GM18868 (cell line): ENCODE measurements around the gene ABHD17A.
"Not testable (repeated sequence)": the region's sequence is repeated elsewhere in the genome, so short reads cannot be mapped to it uniquely, and the experiment has no call there.

ENCODE experiments used
- ATAC-seq: cut with Tn5 transposase; IDR thresholded peaks from one replicate; pipeline ENCODE4 v1.9.1; 2021; ENCODE audit warnings: mild to moderate bottlenecking, moderate library complexity; ENCODE audit not compliant: unreplicated experiment

ABHD17A gene

DNA sequence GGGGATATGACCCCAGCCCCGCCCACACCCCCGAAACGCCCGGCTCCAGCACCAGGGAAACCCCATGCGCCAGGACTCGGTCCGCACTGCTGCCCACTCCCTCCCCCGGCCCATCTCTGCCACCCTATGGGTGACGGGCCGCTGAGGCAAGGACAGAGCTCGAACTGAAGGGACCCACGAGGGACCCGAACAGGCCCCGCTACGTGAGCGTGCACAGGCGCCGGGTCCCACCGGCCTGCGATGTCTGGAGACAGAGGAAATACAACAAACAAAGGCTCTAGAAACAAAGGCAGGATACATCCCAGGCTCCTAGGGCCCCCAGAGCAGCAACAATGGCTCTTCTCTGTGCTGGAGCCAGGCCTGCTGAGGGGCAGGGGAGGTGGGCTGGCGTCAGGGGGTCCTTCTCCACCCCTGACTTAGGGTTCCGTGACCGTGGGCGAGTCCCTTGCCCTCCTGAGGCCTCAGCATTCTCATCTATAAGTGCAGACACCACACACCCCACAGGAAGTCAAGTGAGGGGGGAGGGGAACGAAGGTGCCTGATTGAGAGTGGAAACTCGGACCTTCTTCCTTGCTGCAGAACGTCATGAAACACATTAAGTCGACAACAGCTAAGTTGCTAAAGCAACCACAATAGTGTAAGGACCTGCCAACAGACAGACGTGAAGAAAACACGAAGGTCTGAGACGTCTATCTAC, 3.1 kb downstream of the ABHD17A start:
- no peak for ATAC-seq

DNA sequence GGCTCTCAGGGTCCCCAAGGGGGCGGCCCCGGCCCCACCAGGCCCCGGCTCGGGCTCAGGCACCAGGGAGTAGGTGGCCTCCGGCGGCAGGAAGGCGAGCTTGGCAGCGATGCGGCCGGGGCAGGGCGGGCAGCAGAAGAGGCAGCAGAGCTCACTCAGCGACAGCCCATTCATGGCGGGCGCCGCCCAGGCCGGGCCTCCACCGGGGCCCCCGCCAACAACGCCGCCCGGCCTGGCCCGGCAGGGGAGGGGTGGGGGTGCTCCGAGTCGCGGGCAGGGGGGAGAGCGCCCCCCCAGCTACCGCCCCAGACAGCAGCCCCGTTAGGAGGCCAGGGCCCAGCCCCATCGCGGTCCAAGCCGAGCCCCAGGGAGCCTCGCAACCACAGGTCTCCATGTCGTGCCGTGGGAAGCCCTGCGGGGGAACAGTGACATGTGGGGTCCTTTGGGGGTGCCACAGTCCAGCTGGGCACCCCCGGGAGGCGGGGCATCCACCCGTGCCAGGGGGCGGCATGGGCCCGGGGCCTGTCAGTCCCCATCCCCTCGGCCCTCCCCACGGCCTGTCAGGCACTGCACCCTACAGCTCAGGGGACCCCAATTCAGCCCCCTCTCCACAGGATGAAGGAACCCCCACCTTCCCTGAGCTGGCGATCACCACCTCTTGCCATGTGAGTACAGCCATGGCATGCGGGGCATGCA, 3.8 kb downstream of the ABHD17A start:
- ATAC-seq = not testable (repeated sequence)

DNA sequence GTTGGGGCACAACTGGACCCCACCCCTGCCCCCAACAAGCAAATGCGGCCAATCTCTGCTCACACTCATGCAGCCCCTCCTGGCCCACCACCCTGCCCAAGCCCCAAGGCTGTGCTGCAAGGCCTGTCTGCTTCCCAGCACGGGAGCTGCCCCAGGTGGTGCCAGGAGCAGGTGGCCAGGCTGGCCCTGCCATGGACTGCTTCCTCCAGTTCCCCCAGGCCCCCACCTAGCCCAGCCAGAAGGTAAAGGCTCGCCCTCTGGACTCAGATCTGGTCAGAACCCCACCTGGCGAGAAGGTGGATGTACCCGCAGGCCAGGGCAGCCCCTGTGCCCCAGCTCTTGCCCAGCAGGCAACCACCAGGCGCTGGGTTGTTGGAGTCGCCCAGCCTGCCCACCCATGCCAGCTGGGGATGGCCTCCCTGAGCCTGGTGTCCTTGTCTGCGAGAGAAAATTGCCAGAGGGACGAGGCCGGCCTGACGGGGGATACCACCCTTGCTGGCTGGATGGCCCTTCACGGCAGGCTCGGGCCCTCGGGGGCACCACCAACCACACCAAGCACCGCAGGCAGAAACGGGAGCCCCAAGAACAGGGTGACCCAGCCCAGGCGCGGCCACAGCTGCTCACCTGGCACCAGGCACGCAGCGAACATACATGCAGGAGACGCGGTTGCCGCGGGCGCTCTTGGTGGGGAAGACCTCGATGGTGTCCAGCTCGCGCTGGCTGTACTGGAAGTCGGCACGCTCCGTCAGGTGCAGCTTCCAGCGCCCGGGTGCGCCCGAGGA, 4.5 kb downstream of the ABHD17A start:
- ATAC-seq = no peak

DNA sequence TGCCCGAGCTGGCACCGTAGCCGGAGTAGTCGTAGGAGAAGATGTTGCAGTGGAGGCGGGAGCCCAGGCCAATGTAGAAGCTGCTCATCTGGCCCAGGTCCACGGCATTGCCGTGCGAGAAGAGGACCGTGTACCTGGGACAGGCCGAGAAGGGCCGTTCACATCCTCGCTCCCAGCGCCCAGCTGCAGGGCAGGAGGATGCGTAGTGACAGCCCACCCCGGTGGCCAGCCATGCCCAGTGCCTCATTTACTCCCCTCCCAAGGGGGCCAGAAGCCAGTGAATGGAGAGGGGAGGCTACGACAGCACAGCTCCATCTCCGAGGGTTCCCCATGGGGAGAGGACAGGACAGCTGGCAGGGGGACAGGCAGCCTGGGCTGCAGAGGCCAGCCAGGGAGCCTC, 5.3 kb downstream of the ABHD17A start:
- not testable (repeated sequence) for ATAC-seq

DNA sequence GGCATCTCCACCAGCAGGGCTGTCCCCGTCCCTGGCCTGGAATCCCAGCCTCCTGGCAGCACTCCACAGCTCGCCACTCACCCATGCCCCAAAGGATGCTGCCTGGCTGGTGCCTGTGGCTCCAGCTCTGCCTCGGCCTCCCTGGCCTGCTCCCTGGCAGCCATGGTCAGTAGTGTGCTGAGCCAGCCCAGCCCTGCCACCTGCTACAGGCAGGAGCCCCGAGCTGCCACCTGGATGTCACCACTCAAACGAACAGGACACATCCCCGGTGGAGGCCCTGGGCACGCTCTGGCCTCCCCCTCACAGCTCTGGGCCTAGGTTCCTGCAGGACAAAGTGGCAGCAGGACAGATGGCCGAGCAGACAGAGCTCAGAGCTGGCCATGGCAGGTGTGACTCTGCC, 6.7 kb downstream of the ABHD17A start:
- not testable (repeated sequence) for ATAC-seq

DNA sequence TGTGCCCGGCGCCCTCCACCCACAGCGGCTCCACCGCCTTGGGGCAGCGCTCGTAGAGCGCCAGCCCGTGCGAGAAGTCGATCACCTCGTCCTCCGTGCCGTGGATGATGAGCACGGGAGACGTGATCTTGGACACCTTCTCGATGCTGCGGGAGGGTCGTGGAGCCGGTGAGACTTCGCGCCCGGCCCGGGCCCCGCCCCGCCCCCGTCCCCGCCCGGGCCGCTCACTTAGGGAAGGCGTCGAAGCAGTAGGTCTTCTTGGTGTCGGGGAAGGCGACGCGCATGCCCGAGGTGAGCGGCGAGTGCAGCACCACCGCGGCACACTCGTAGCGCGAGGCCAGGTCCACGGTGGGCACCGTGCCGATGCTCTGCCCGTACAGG, 8.0 kb downstream of the ABHD17A start:
- ATAC-seq = not testable (repeated sequence)

DNA sequence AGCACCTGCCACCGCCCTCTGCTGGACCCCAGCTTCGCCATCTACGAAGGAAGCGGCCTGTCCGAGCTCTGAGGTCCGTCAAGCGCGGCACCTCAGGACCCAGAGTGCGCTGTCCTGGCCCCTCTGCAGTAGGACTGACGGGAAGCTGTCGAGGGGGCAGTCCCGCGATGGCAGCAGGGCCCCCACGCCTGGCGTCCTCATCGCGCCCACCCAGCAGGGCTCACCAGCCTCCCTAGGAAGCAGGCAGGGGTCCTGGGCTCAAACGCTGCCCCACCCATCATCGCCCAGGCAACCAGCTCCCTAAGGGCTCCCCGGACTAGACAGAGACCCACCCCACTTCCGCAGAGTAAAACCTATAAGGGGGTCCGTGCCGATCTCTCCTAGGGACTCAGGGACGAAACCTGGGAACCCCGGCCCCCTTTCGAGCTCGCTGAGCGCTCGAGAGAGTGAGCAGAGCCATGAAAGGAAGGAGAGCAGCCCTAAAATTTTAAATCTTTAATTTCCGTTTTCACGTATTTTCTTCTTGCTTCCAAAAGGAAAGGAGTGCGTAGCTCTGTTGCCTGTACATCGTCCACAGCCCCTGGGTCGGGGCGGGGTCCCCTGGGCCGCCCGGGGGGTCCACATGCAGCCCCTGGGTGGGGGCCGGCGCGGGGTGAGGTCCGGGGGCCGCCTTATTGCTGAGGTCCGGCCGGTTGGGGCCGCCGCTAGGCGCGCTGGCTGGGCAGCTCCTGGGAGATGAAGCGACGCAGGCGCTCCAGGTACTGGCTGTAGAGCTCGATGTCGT, 8.6 kb downstream of the ABHD17A start:
- not testable (repeated sequence) for ATAC-seq

DNA sequence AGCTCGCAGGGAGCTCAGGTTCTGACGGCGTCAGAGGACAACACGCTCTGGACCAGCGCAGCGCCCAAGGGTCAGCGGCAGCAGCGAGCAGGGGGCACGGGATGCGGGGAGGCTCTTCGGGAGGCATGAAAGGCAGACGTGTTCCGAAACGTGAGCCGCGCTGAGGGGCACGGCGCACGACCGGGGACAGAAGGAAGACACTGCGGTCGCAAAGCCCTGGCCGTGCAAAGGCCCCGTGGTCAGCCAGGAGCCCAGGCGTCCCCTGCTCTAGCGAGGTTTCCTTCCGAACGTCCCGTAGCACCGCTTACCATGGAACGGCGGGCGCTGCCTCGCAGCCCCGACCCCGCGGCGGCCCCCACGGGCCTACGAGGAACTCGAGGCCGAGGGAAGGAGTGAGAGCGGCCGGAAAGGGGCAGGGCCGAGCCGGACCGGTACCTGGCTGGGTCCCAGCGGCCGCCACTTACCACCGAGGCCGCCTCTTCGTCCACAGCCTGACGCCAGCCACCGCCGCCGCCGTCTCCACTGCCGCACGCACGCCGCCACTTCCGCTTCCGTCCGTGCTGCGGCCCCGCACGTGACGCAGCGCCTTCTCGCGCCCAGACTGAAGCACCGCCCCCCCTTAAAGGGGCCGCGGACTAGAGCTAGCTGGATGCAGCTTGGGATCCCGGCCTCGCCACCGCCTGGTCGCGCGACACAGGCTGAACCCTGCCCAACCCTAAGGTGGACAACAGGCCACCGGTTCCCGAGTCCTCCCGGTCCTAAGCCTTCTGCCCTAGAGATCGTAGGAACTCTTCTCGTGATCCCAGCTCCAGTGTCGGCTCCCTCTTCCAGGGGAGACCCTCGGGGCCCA, 9.4 kb downstream of the ABHD17A start:
- ATAC-seq = peak; percentile 85

DNA sequence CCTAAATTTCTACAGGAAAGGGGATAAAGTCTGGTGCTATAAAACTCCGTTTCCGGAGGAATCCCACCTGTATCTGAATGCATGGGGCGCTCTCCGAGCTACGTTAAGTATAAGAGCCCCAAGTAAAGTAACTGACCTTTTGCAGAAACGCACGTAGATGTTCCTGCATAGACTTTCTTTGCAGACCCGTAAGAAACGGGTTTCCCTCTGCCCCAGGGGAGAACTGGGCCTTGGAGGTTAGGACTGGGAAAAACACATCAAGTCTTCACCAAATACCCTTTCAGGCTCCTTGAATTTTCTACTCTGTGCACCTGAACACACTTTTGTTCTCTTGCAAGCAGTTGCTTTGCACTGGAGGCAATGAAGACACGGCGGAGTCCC, 10.0 kb downstream of the ABHD17A start:
- ATAC-seq = not testable (repeated sequence)

DNA sequence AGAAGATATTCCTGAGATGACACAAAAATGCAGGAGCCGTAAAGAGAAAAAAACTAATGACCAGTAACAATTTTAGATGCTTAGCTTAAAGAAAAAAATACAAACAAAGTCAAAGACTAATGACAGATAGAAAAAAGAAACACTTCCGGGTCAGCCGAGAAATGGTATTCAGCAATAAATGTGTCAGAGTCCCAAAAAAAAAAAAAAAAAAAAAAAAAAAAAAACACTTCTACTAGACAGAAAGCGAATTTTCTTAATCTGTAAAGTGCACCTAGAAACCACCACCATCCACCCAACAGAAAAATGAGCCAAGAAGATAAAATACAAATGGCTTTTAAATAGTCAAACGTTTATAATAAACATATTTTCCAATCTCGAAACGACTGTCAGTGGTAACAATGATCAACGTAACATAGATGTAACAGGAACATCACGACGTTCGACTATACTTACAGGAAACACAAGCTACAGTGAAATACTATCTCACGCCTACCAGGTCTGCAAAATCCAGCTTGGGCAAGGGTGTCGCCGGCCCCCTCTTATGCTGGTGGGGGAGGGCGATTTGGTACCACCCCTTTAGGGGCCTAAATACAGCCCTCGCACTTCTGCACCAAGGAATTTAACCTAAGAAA, 10.6 kb downstream of the ABHD17A start:
- ATAC-seq = no peak

DNA sequence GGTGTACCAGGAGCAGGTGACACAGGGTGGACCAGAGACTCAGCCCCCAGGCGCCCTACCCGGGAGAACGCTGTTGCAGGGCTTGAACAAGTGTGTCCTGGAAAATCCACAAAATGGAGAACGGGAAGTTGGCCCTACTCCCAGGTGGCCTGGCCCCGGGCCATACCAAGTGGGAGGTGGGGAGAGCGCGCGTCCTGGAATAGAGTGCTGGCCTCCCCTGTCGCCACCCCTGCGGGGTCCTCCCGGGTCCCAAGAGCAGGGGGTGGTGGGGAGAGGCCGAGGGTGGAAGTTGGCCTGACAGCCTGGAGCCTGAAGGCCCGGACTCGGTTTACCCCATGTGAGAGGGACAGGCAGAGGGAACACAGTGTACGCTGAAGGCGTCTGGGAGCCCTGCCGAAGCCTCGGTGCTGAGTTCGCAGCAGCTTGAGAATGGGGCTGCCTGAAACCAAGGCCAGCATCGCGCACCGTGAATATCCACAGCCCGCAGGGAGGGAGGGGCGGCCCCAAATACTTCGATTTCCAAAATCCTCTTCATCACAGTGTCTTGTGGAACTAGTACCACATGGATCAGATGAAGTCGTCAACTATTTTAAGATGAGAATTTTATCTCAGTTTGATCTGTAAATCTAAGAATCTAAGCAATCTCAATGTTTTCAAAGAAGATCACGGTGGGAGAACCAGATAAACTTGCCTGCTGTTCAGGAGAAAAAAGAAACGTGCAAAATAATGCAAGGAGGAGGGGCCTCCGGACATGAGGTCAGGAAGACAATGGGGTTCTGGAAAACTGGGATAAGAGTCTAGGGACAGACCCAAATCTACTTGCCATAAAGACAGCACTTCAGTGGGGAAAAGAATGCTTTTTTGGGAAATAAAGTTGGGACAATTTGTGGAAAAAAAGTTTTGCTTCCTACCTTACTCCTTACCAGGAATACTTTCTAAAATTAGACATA, 11.5 kb downstream of the ABHD17A start:
- ATAC-seq = no peak

DNA sequence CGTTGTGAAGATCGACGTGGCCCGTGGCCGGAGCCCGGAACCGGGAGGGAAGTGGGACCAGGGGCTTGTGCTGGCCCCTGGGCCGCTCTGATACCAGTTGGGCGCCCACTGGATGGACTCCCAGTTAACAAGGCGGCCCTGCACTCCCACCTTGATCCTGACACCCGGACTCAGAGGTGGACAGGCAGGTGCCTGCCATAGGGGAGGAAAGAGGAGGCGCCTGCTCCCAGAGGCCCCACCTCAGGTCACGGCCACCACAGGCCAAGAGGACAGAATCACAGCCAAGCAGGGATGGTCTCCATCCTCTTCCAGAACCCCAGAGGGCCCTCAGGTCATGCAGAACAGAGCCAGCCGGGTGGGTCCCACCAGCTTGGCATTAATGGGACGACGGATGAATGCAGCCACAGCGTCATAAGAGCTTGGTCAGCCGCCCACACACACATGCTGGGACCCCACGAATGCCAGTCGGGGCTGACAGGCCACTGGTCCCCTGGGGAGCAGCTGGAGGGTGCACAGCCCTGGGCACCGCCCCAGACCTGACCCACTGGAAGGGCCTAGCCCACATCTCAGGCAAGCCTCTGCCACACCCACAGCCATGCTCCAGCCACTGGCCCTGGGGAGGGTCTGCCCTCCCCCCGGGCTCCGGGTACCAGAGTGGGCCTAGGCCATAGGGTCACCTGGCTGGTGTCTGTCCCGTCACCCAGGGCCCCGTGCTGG, 12.3 kb downstream of the ABHD17A start:
- no peak for ATAC-seq

DNA sequence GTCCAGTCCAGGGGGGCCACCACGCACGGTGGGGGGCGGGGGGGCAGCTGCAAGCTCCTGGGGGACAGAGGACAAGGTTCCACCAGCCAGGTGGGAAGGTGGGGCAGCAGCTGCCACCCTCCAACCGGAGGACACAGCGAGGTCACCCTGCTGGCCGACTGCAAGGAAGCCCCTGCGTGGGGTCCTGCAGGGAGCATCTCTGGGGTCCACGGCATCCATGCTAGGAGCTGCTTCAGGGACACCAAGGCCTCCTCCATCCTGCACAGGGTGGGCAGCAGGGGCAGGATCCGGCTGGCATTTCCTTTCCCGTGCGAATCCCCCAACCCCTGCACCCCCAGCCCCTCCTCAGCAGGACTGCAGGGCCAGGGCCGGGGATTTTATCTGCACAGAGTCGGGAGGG, 13.7 kb downstream of the ABHD17A start:
- ATAC-seq = no peak

DNA sequence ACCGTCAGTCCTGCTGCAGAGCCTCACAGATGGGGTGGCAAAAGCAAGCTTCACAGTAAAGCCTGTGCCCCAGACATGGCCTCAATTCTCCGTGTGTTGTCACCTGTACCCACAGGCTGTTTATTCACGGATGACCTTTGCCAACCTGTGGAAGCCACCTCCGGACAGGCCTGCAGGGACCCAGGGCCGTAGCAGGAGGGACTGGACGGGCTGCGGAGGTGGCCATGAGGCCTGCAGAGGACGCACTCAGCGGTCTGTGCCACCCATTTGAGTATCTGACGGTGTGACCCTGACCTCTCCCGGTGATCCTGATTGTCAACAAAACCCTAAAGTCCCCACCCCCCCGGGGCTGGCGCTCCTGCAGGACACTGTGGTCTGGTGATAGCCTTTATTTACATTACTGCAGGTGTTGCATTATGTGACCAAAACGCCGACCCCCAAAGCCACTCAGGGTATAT, 14.1 kb downstream of the ABHD17A start:
- no peak for ATAC-seq

DNA sequence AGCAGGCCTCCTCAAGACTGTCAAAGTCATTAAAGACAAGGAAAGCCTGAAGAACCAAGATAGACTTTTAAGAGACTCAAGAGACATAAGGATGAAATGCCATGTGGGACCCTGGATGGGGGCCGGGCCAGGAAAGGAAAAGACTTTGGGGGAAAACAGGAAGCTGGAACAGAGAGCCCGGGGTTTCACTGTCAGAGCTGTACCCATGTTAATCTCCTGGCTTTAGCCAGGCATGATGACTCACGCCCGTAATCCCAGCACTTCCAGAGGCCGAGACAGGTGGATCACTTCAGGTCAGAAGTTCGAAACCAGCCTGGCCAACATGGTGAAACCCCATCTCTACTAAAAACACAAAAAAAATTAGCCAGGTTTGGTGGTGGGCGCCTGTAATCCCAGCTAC, 16.3 kb downstream of the ABHD17A start:
- no peak for ATAC-seq

DNA sequence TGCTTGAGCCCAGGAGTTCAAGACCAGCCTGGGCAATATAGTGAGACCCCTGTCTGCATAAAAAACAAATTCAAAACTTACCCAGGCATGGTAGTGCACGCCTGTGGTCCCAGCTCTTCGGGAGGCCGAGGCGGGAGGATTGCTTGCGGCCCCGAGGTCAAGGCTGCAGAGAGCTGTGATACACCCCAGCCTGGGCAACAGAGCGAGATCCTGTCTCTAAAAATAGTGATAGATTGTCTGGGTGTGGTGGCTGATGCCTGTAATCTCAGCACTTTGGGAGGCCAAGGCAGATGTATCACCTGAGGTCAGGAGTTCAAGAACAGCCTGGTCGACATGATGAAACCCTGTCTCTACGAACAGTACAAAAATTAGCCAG, 18.0 kb downstream of the ABHD17A start:
- ATAC-seq = no peak

DNA sequence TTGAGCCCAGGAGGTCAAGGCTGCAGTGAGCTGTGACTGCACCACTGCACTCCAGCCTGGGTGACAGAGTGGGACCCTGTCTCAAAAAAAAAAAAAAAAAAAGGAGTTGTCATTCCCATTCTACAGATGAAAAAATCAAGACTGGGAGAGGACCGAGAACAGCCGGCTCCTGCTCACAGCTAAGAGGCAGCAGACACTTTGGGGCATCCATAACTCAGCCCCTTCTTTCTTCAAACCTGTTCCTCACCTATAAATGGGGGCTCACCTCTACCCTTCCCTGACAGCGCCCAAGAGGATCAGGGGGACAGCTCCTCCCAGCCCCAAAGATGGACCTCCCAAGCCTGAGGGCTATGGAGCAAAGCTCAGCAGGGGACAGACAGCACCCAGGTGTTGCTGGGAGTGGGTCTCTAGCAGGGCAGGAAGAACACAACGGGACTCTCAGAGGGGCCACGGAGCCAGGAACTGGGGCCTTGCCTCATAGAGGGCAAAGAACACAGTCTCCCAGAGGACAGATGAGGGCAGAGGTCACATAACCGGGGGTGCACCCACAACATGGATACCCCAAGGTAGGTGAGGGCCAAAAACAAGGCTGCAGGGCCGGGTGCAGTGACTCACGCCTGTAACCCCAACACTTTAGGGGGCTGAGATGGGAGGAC, 18.5 kb downstream of the ABHD17A start:
- ATAC-seq = no peak
